GM12875 (cell line): ENCODE data around the gene ADCK1.
"Not testable (repeated sequence)": the region's sequence is repeated elsewhere in the genome, so short reads cannot be mapped to it uniquely, and the experiment has no call there.

ENCODE experiments used
- H3K4me3 ChIP-seq: one replicate; pipeline ENCODE4 v1.5.1; 2011; ENCODE audit warnings: low read depth, low read length, control low read depth
- TF ChIP-seq, protein P1 (sequence below): IDR thresholded peaks from 2 replicates; pipeline ENCODE4 v1.5.1; 2011; ENCODE audit warnings: low read depth, mild to moderate bottlenecking, control low read depth, inconsistent platforms, low read length, moderate library complexity, borderline replicate concordance; ENCODE audit not compliant: insufficient read depth

ADCK1 gene

DNA sequence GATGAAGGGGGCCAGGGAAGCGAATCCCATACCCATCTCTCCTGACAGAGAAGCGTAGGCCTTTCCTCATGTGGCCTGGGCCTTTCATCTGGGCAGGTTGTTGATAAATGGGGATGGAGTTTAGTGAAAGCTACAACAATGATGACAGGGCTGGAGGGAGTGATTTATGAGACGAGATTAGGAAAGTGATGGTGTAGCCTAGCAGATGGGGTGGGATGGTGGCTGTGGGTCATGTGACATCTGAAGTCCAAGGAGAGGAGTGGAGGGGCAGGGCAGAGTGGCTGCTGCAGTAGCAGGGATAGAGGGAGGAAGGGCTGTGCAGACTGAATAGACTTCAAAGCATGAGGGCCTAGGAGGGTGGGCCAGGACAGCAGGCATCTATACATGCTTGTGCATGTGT is 85.5 kb downstream of the ADCK1 start:
- TF ChIP-seq, protein P1, sequence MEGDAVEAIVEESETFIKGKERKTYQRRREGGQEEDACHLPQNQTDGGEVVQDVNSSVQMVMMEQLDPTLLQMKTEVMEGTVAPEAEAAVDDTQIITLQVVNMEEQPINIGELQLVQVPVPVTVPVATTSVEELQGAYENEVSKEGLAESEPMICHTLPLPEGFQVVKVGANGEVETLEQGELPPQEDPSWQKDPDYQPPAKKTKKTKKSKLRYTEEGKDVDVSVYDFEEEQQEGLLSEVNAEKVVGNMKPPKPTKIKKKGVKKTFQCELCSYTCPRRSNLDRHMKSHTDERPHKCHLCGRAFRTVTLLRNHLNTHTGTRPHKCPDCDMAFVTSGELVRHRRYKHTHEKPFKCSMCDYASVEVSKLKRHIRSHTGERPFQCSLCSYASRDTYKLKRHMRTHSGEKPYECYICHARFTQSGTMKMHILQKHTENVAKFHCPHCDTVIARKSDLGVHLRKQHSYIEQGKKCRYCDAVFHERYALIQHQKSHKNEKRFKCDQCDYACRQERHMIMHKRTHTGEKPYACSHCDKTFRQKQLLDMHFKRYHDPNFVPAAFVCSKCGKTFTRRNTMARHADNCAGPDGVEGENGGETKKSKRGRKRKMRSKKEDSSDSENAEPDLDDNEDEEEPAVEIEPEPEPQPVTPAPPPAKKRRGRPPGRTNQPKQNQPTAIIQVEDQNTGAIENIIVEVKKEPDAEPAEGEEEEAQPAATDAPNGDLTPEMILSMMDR, result no peak
- no peak overlapping the region for H3K4me3 ChIP-seq

DNA sequence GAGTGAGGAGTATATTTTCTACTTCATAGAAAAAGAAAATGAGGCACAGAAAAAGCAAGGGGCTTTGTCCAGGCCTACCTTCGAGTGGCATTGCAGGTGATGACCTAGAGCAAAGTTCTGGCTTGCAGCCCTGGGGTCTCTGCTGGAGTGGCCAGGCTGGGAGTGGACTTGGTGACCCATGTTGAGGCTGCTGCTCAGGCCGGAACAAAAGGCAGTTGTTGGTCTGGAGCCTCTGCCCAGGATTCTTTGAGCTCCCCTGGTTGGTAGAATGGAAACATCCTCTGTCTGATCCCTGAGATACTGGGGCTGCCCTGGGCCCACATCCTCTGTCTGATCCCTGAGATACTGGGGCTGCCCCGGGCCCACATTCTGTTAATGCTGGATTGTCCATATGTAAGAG is 86.1 kb downstream of the ADCK1 start:
- H3K4me3 ChIP-seq, result no peak overlapping the region
- TF ChIP-seq, protein P1, result no peak

DNA sequence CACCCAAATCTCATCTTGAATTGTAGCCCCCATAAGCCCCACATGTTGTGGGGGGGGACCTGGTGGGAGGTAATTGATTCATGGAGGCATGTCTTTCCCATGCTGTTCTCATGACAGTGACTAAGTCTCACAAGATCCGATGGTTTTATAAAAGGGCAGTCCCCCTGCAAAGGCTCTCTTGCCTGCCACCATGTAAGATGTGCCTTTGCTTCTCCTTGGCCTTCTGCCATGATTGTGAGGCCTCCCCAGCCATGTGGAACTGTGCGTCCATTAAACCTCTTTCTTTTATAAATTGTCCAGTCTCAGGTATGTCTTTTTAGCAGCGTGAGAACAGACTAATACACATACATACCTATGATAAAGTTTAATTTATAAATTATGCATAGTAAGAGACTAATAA is 89.0 kb downstream of the ADCK1 start:
- H3K4me3 ChIP-seq, result not testable (repeated sequence)

DNA sequence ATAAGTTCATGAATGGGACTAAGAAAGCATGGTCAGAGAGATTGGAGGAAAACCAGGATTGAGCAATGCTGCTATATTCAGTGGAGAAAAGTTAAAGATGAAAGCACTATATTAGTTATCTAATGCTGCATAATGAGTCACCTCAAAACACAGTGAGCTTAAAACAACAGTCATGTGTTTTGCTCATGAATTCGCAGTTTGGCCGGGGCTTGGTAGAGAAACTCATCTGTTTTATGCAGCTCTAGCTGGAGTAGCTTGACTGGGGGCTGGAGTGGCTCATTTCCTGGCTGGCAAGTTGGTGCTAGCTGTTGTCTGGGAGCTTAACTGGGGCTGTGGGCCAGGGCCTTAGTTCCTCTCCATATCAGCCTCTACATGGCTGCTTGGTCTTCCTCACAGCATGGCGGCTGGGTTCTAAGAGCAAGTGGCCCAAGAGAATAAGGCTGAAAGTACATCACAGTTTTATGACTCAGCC is 90.1 kb downstream of the ADCK1 start:
- TF ChIP-seq, protein P1, result no peak
- no peak overlapping the region for H3K4me3 ChIP-seq

DNA sequence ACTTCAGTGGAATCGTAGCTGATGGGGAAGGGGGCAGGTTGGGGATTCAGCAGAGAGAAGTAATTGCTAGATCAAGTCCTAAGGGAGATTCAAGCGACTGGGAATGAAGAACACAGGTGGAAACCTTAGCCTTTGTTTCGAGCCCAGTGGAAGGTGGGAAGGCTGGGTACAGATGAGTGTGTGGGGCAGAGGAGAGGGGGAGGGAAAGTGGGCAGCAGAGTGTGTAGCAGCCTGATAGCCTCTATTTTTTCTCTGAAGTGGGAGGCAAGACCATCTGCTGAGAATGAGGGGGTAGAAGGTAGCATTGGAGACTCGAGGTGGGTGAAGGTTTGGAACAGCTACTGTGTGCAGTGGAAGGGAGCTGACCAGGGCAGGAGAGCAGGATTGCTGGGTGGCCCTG is 91.0 kb downstream of the ADCK1 start:
- TF ChIP-seq, protein P1, result no peak
- H3K4me3 ChIP-seq, result no peak overlapping the region

DNA sequence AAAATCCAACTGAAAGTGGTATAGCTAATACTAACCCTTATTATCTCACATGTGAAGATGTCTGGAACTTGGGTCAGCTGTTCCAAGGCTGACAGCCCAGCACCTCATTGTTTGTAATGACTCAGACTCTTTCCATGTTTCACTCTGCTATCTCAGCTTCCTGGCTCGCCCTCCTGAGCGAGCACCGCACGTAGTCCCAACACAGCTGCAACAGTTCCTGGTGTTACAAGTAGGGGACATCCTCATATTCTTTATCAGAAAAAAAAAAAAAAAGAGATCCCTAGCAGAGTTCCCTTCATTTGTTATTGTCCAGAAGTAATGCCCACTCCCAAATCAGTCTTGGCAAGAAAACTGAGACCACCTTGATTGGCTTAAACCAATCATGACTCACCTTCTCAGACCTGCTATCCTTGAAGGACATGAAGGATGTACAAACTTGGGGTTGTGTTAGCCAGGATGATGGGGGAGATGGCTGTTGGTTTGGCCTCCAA is 92.5 kb downstream of the ADCK1 start:
- TF ChIP-seq, protein P1, result no peak
- H3K4me3 ChIP-seq, result no peak overlapping the region

DNA sequence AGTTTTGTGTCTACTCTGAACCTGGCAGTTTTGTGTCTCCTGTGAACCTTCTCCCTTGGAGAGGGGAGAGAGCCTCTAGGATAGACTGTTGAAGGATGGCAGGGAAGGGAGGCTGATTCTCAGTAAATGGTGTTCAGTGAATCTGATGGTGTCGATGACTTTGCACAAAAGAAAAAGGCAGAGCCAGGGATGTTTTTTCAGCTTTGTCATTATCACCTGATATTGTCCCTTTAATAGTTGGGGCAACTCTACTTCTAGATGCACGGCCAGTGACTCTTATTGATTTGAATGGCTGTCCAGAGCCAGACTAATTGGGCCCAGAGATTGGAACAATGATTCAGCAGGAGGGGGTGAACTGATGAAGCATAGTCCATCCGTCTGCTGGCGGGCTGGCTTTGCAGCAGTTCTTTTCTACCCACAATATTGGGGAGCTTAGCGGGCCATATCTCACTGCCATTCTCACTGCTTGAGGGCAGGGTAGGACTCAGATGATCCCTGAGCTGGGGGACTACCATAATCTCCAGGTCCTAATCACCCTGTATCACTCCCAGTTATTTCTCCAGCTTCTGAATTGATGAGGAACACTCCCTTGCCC is 93.1 kb downstream of the ADCK1 start:
- H3K4me3 ChIP-seq, result no peak overlapping the region
- TF ChIP-seq, protein P1, result no peak
